ENCODE data around the gene NAALADL2.

GRCh38 chr3:175383813-175384212, 524.7 kb downstream of the NAALADL2 start:
- TF ChIP-seq, protein P1, sequence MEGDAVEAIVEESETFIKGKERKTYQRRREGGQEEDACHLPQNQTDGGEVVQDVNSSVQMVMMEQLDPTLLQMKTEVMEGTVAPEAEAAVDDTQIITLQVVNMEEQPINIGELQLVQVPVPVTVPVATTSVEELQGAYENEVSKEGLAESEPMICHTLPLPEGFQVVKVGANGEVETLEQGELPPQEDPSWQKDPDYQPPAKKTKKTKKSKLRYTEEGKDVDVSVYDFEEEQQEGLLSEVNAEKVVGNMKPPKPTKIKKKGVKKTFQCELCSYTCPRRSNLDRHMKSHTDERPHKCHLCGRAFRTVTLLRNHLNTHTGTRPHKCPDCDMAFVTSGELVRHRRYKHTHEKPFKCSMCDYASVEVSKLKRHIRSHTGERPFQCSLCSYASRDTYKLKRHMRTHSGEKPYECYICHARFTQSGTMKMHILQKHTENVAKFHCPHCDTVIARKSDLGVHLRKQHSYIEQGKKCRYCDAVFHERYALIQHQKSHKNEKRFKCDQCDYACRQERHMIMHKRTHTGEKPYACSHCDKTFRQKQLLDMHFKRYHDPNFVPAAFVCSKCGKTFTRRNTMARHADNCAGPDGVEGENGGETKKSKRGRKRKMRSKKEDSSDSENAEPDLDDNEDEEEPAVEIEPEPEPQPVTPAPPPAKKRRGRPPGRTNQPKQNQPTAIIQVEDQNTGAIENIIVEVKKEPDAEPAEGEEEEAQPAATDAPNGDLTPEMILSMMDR (conservative IDR thresholded peaks at IDR 0.05) = no peak
- no peak for TF ChIP-seq ZFX (IDR thresholded peaks at IDR 0.05)
